Tibial nerve (tissue), 4 donors: Measurements from ENCODE around the gene CAPN1.

Source experiments
- CTCF ChIP-seq, 5 experiments: fragments of 200-600 bp in 3 of 5; fragments of 450-650 bp in 2 of 5; sonication (generic) in 3 of 5; IDR thresholded peaks; one replicate each; pipeline ENCODE4 v1.5.1; 2016 to 2019; ENCODE audit warnings: antibody characterized with exemption in 5 of 5, mild to moderate bottlenecking in 3 of 5, moderate library complexity in 2 of 5
- EP300 ChIP-seq, 2 donors: sonication (generic); formaldehyde crosslinking; IDR thresholded peaks; one replicate each; pipeline ENCODE4 v1.6.1; 2017; ENCODE audit warnings: antibody characterized with exemption in 2 of 2, mild to moderate bottlenecking in 1 of 2

- TF ChIP-seq CTCF (IDR thresholded peaks at IDR 0.05) (no peak), EP300 (IDR thresholded peaks at IDR 0.05) (no peak)
These were observed 35.1 kb downstream of the CAPN1 start for GRCh38 chr11:65216830-65217229.
